GM23338 (cell line): ENCODE data around the gene MINDY4. TPM values are rescaled to one million over a fixed set of nuclear protein-coding genes. Genes with fewer than 3 reads are reported as not detected.

Source experiments
- ATAC-seq: fragments of 200-7000 bp; cut with Tn5 transposase; 3 replicates; pipeline ENCODE4 v1.9.1; 2020
- DNase-seq: peaks from one replicate; pipeline ENCODE4 v3.0.0-alpha.2; 2015; ENCODE audit warnings: low spot score
- H2AFZ ChIP-seq: fragments of 200-600 bp; sonication (generic); 2 replicates; pipeline ENCODE4 v1.8.0; 2016; ENCODE audit warnings: antibody characterized with exemption, mild to moderate bottlenecking, moderate library complexity
- H3F3A ChIP-seq: fragments of 200-600 bp; sonication (generic); replicated peaks from 2 replicates; pipeline ENCODE4 v1.8.0; 2017; ENCODE audit warnings: antibody characterized with exemption, mixed run types, low read depth
- H3K27ac ChIP-seq: fragments of 200-600 bp; sonication (generic); 2 replicates; pipeline ENCODE4 v1.6.1; 2016; ENCODE audit warnings: low read depth
- H3K27me3 ChIP-seq: fragments of 200-600 bp; sonication (generic); 2 replicates; pipeline ENCODE4 v1.8.0; 2016; ENCODE audit warnings: mild to moderate bottlenecking, mixed run types, moderate library complexity; ENCODE audit not compliant: insufficient read depth
- H3K36me3 ChIP-seq: fragments of 200-600 bp; sonication (generic); 2 replicates; pipeline ENCODE4 v1.8.0; 2016; ENCODE audit warnings: mild to moderate bottlenecking; ENCODE audit not compliant: insufficient read depth
- H3K4me1 ChIP-seq: fragments of 200-600 bp; sonication (generic); 2 replicates; pipeline ENCODE4 v1.8.0; 2016; ENCODE audit warnings: mild to moderate bottlenecking, moderate library complexity; ENCODE audit not compliant: insufficient read depth
- H3K4me2 ChIP-seq: fragments of 200-600 bp; sonication (generic); 2 replicates; pipeline ENCODE4 v1.7.1; 2017; ENCODE audit warnings: mixed run types
- H3K4me3 ChIP-seq: fragments of 200-600 bp; sonication (generic); 2 replicates; pipeline ENCODE4 v1.6.1; 2016; ENCODE audit warnings: mixed run types
- H3K79me2 ChIP-seq: fragments of 200-600 bp; sonication (generic); replicated peaks from 2 replicates; pipeline ENCODE4 v1.8.0; 2017; ENCODE audit warnings: mild to moderate bottlenecking; ENCODE audit not compliant: insufficient read depth
- H3K9me2 ChIP-seq: fragments of 200-600 bp; sonication (generic); 2 replicates; pipeline ENCODE4 v1.8.0; 2017; ENCODE audit not compliant: insufficient read depth
- H4K20me1 ChIP-seq: fragments of 200-600 bp; sonication (generic); replicated peaks from 2 replicates; pipeline ENCODE4 v1.8.0; 2017; ENCODE audit warnings: mild to moderate bottlenecking; ENCODE audit not compliant: insufficient read depth
- H3K27ac Mint-ChIP-seq: 2 replicates; pipeline ENCODE4 v1.8.0; 2020; ENCODE audit warnings: inconsistent platforms, mild to moderate bottlenecking, moderate library complexity, mixed read lengths
- H3K27me3 Mint-ChIP-seq: 3 replicates; pipeline ENCODE4 v1.8.0; 2022; ENCODE audit warnings: low read depth, mild to moderate bottlenecking, moderate library complexity, mixed read lengths, inconsistent platforms; ENCODE audit not compliant: insufficient read depth, poor library complexity
- H3K36me3 Mint-ChIP-seq: 3 replicates; pipeline ENCODE4 v1.8.0; 2021; ENCODE audit warnings: low read depth, mild to moderate bottlenecking, inconsistent platforms, moderate library complexity, mixed read lengths
- H3K4me1 Mint-ChIP-seq: 3 replicates; pipeline ENCODE4 v1.8.0; 2020; ENCODE audit warnings: mild to moderate bottlenecking, inconsistent platforms, mixed read lengths
- H3K4me3 Mint-ChIP-seq: 3 replicates; pipeline ENCODE4 v1.8.0; 2021; ENCODE audit warnings: moderate library complexity, mild to moderate bottlenecking, inconsistent platforms, mixed read lengths
- H3K9me3 Mint-ChIP-seq: 3 replicates; pipeline ENCODE4 v1.8.0; 2020; ENCODE audit warnings: moderate library complexity, mild to moderate bottlenecking, inconsistent platforms, mixed read lengths
- CREB1 ChIP-seq: fragments of 250-450 bp; sonication (Bioruptor Pico); IDR thresholded peaks from 2 replicates; pipeline ENCODE4 v1.5.0; 2020; ENCODE audit warnings: low read depth, mild to moderate bottlenecking, moderate library complexity
- CTCF ChIP-seq, 2 experiments: fragments of 200-600 bp in 1 of 2; sonication (generic) in 1 of 2; conservative IDR thresholded peaks; 2 replicates each; pipeline versions ENCODE4 v1.5.1 to v1.6.1; 2016 to 2017; ENCODE audit warnings: antibody characterized with exemption in 2 of 2, low read depth in 2 of 2, mild to moderate bottlenecking in 2 of 2, moderate library complexity in 1 of 2
- ETS1 ChIP-seq: IDR thresholded peaks from 2 replicates; pipeline ENCODE4 v1.6.1; 2016; ENCODE audit warnings: antibody characterized with exemption
- EZH2phosphoT487 ChIP-seq: fragments of 200-600 bp; sonication (generic); IDR thresholded peaks from one replicate; pipeline ENCODE4 v1.8.1; 2018; ENCODE audit warnings: antibody characterized with exemption; ENCODE audit not compliant: unreplicated experiment
- JUNB ChIP-seq: IDR thresholded peaks from one replicate; pipeline ENCODE4 v1.6.1; 2016; ENCODE audit warnings: antibody characterized with exemption; ENCODE audit not compliant: unreplicated experiment
- NANOG ChIP-seq: IDR thresholded peaks from 2 replicates; pipeline ENCODE4 v1.6.1; 2016; ENCODE audit warnings: antibody characterized with exemption, borderline replicate concordance
- STAT1 ChIP-seq: IDR thresholded peaks from one replicate; pipeline ENCODE4 v1.6.1; 2016; ENCODE audit warnings: antibody characterized with exemption; ENCODE audit not compliant: unreplicated experiment
- ZNF114 ChIP-seq: fragments of 250-450 bp; sonication (Bioruptor Pico); IDR thresholded peaks from 2 replicates; pipeline ENCODE4 v1.5.0; 2020; ENCODE audit warnings: mild to moderate bottlenecking, moderate library complexity
- ZNF331 ChIP-seq: fragments of 250-450 bp; sonication (Bioruptor Pico); IDR thresholded peaks from 2 replicates; pipeline ENCODE4 v1.5.0; 2020; ENCODE audit warnings: low read depth, mild to moderate bottlenecking, moderate library complexity
- ZNF462 ChIP-seq: fragments of 250-450 bp; sonication (Bioruptor Pico); IDR thresholded peaks from 2 replicates; pipeline ENCODE4 v1.5.0; 2020; ENCODE audit warnings: mild to moderate bottlenecking, moderate library complexity
- polyA plus RNA-seq: library from polyadenylated mRNA; unstranded; fragments of >200 nt; fragmentation: Nextera tagmentation; extraction: Ambion mirVana; gene quantifications from 2 replicates; pipeline ENCODE4 v1.2.1, GENCODE V29; 2016
- total RNA-seq: library from RNA; depleted of rRNA; stranded (reverse); fragments of >200 nt; shearing (Covaris generic); gene quantifications from 2 replicates; pipeline ENCODE4 v1.2.3, GENCODE V29; 2014

The MINDY4 gene
- total and polyA plus RNA-seq, 2 experiments from 2014 or later = 1.7 to 4.4 TPM

- TF ChIP-seq CTCF (conservative IDR thresholded peaks at IDR 0.05; ENCODE audit: low read depth in 2 of 2) = no peak
These were observed 140.3 kb downstream of the MINDY4 start, which contains the start of gene AQP1 (continued) for GRCh38 chr7:30911561-30911969.

- Histone ChIP-seq H3K4me1 (no peaks in the 10 kb centered on the region), H3K27me3 (no peaks in the 10 kb centered on the region), H3K4me3 (no peak overlapping the region), H4K20me1 (no peaks in the 10 kb centered on the region), H3K9me2 (no peaks in the 10 kb centered on the region), H3F3A (no peaks in the 10 kb centered on the region), H3K4me2 (no peak overlapping the region), H3K79me2 (no peaks in the 10 kb centered on the region), H2AFZ (no peak overlapping the region), H3K36me3 (no peaks in the 10 kb centered on the region), H3K27ac (no peak overlapping the region)
- peaks cover 33% of the 10 kb centered on the region for H3K4me1 Mint-ChIP-seq
- no peak overlapping the region for H3K27ac Mint-ChIP-seq
- ATAC-seq (no peak), DNase-seq (no peak)
- no peaks in the 10 kb centered on the region; the same call in 2 of the 3 replicates for H3K36me3 Mint-ChIP-seq
- peaks cover 12% of the 10 kb centered on the region for H3K27me3 Mint-ChIP-seq
- no peaks in the 10 kb centered on the region for H3K9me3 Mint-ChIP-seq
- no peak overlapping the region for H3K4me3 Mint-ChIP-seq
- no peak for TF ChIP-seq CREB1 (CRISPR knock-in tag)
- TF ChIP-seq JUNB = no peak
- TF ChIP-seq ZNF462 = no peak
- no peak for TF ChIP-seq CTCF (conservative IDR thresholded peaks at IDR 0.05; ENCODE audit: low read depth in 2 of 2)
- no peak for TF ChIP-seq ZNF114 (CRISPR knock-in tag)
- TF ChIP-seq NANOG = no peak
- no peak for TF ChIP-seq ETS1
- no peak for TF ChIP-seq ZNF331 (CRISPR knock-in tag)
- no peak for TF ChIP-seq STAT1
- TF ChIP-seq EZH2phosphoT487 = no peak
These were observed 141.0 kb downstream of the MINDY4 start for GRCh38 chr7:30912021-30912730.
